Embryonic facial prominence (tissue), 1 donor: ENCODE measurements around the gene DGLUCY.
"Not testable (repeated sequence)": the region's sequence is repeated elsewhere in the genome, so short reads cannot be mapped to it uniquely, and the experiment has no call there.

Source experiments
- DNase-seq: peaks from one replicate; pipeline ENCODE4 v3.0.0-alpha.2; 2016; ENCODE audit errors: extremely low spot score

DGLUCY gene

DNA sequence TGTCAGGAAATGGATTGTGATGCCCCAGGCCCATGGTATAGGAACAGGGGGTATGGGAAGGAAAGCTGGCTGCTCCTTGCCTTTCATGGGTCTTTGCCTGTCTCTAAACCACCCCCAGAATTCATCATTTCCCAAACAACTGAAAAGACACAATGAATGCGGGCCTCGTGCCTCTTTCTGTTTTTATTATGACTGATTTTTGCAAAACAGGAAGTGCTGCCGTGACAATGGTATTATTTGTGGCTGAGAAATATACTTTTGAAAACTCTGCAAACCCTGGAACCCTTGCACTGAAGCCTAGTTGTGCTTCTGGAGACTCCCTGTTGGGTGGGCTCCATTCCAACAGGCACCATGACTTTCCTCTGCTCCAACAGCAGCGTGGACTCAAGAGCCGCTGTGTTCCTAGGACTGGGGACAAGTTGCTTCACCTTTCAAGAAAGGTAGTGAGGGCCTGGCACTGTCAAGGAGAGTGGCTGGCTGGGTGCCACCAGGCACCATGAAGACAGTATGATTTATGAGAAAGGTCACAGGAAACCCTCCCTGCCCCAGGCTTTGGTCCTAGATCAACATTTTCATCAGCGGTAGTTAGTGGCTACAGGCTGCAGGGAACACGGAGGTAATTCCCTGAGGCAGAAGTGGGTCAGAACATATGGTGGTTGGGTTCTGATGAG, 4.8 kb upstream of the DGLUCY start:
- no peak for DNase-seq

GRCh38 chr14:91111443-91111842, 2.4 kb upstream of the DGLUCY start:
- no peak for DNase-seq

DNA sequence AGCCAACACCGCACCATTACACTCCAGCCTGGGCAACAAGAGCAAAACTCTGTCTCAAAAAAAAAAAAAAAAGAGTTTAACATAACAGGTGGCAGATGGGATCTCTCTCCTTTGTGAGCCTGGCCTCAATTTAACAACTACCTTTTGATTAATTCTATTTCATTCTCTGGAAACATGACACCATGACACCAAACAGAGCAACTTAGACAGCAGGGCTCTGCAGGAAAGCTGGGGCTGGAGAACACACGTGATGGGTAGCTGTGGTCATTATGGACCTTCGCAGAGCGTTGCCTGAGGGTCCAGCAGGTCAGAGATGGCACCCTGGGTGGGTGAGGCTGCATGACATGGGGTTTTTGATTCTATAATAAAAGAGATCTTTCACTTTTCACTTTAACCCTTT, 1.7 kb upstream of the DGLUCY start:
- DNase-seq = no peak

DNA sequence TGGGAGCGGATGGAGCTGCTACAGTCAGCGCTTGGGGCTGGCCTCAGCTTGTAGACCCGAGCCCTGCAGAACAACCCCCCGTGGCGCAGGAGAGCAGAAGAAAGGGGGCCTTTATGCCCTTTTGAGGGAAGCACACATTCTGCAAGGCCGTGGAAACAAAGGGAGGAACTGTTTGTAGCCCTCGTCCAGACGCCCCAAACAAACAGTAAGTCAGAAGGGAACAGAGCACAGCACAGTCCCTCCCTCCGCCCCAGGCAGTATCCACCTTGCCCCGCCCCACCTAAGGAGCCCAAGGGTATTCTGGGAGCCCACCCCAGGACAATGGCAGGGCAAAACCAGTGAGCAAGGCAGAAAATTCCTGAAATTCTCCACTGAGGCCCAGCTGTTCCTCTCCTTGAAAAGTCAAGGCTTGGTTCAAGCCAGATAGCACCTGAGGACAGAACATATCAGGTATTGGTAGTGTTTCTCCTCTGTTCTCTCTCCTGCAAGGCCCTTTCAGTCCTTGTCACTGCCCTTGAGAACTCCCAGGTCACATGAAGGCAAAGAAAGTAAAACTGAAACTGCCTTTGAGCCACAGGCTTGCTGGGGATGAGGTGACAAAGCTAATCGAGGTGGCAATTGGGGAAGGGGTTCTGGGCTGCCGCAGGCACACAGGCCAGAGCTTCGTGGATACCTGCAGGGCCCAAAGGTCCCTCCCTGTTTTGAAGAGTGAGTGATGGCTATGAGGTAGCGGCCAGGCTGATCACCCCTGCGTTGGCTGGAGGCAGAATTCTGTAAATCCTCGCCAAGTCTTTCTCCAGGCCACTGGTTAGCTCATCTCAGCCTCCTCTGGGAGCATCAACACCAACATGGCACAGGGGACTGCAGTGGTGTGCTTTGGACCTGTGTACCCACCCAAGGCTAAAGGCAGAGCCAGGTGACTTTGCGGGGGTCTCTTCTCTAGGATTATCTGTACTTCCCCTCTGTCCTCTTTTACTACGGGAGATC, 499 bp downstream of the DGLUCY start:
- DNase-seq = peak; percentile 34

GRCh38 chr14:91115986-91116770, 2.3 kb downstream of the DGLUCY start:
- DNase-seq = no peak

GRCh38 chr14:91116913-91117588, 3.2 kb downstream of the DGLUCY start:
- DNase-seq = no peak

GRCh38 chr14:91117960-91118359, 4.1 kb downstream of the DGLUCY start:
- DNase-seq = no peak

- no peak for DNase-seq
Measured at GRCh38 chr14:91118511-91119068, 4.7 kb downstream of the DGLUCY start.

GRCh38 chr14:91119556-91120311, 5.9 kb downstream of the DGLUCY start:
- DNase-seq = no peak

GRCh38 chr14:91123201-91123600, 9.3 kb downstream of the DGLUCY start:
- DNase-seq = no peak

GRCh38 chr14:91124406-91125270, 10.8 kb downstream of the DGLUCY start:
- DNase-seq = not testable (repeated sequence)

- DNase-seq = no peak
Measured at GRCh38 chr14:91125271-91125660, 11.4 kb downstream of the DGLUCY start.

GRCh38 chr14:91125801-91126200, 11.9 kb downstream of the DGLUCY start:
- DNase-seq = no peak

- DNase-seq = no peak
Measured at GRCh38 chr14:91126761-91127160, 12.9 kb downstream of the DGLUCY start.

DNA sequence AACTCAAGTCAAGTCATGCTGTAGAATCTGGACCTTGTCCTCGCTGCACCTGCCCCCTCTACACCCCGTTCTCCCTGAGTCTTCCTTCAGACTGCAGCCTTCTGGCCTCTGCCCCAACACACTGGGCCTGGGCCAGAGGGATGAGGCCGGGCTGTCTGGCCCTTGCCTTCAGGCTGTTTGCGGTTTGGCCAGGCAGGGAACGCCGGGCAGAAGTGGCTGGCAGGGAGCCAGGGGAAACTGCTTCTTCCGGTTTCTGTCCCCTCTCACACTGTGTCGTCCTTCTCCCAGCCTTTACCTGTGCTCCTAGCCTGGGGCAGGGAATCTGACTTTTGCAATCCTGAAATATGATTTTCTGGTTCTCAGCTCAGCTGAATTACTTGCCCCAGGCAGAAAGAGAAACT, 13.5 kb downstream of the DGLUCY start:
- DNase-seq = no peak

- no peak for DNase-seq
Measured at GRCh38 chr14:91127924-91128323, 14.1 kb downstream of the DGLUCY start.

DNA sequence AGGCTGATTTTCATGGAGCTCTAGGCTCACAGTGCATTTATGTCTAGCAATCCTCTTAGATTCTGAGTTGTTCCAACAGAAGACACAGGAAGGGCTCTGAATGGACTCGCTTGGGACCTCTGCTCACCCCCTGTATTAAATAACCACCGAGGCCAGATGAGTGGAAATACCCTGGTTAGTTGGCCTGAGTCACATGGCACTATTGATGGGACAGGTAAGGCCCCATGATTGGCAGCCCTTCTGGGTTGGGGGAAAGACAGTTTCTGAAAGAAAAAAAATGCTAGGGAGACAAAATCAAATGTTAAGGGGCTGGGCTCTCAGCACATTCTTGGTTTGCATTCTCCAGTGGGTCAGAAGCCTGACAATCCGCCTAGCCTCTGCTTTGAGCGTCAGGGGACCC, 14.8 kb downstream of the DGLUCY start:
- DNase-seq = no peak

DNA sequence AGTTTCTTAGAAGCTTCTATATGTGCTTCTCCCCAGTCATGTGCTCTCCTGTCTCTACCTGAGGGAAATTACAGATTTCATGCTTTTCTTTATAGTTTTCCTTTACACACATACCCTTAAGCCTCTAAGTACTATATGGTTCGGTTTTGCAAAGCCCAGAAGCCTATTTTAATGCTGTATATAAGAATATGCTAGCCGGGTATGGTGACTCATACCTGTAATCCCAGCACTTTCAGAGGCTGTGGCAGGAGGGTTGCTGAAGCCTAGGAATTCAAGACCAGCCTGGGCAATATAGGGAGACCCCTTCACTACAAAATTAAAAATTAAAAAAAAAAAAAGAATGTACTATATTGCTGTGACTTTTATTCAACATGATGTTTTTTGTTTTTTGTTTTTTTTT, 15.4 kb downstream of the DGLUCY start:
- DNase-seq = no peak

DNA sequence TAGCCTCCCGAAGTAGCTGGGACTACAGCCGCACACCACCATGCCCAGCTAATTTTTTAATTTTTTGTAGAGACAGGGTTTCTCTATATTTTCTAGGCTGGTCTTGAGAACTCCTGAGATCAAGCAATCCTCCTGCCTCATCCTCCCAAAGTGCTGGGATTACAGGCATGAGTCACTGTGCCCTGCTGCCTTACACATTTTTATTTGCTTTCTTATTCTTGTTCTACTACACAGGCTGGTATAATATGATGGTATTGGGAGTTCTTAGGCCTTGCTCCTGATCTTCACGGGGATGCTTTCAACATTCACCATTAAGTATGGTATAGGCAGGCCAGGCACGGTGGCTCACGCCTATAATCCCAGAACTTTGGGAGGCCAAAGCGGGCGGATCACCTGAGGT, 21.2 kb downstream of the DGLUCY start:
- no peak for DNase-seq
